MM.1S (cell line): ENCODE measurements around the gene RAB38.

Source experiments
- DNase-seq: peaks from one replicate; pipeline ENCODE4 v3.0.0-alpha.2; 2015
- H2AFZ ChIP-seq: fragments of 300-600 bp; sonication (generic); 2 replicates; pipeline ENCODE4 v1.6.0; 2016; ENCODE audit warnings: antibody characterized with exemption, low read length
- H3F3A ChIP-seq: fragments of 300-600 bp; sonication (generic); 2 replicates; pipeline ENCODE4 v1.6.1; 2016; ENCODE audit warnings: mild to moderate bottlenecking, antibody characterized with exemption, low read length, moderate library complexity, mixed read lengths; ENCODE audit not compliant: insufficient read depth
- H3K27ac ChIP-seq: fragments of 300-600 bp; sonication (generic); 2 replicates; pipeline ENCODE4 v1.5.1; 2016; ENCODE audit warnings: mild to moderate bottlenecking, low read length
- H3K27me3 ChIP-seq: fragments of 300-600 bp; sonication (generic); replicated peaks from 2 replicates; pipeline ENCODE4 v1.6.0; 2016; ENCODE audit warnings: low read length; ENCODE audit not compliant: insufficient read depth
- H3K36me3 ChIP-seq: fragments of 300-600 bp; sonication (generic); replicated peaks from 2 replicates; pipeline ENCODE4 v1.6.1; 2016; ENCODE audit warnings: mild to moderate bottlenecking, low read length, mixed read lengths; ENCODE audit not compliant: insufficient read depth
- H3K4me1 ChIP-seq: fragments of 300-600 bp; sonication (generic); 2 replicates; pipeline ENCODE4 v1.6.1; 2016; ENCODE audit warnings: low read length, mixed read lengths
- H3K4me2 ChIP-seq: fragments of 300-600 bp; sonication (generic); 2 replicates; pipeline ENCODE4 v1.6.0; 2016; ENCODE audit warnings: low read depth, low read length
- H3K4me3 ChIP-seq: fragments of 300-600 bp; sonication (generic); 2 replicates; pipeline ENCODE4 v1.5.1; 2016; ENCODE audit warnings: low read length, mixed read lengths
- H3K79me2 ChIP-seq: fragments of 300-600 bp; sonication (generic); 2 replicates; pipeline ENCODE4 v1.6.1; 2016; ENCODE audit warnings: mixed run types, low read length, mixed read lengths
- H3K9ac ChIP-seq: fragments of 300-600 bp; sonication (generic); 2 replicates; pipeline ENCODE4 v1.6.1; 2016; ENCODE audit warnings: low read length, mixed read lengths
- H3K9me2 ChIP-seq: fragments of 300-600 bp; sonication (generic); replicated peaks from 2 replicates; pipeline ENCODE4 v1.6.1; 2016; ENCODE audit warnings: mild to moderate bottlenecking, low read length, mixed read lengths; ENCODE audit not compliant: insufficient read depth
- H3K9me3 ChIP-seq: fragments of 300-600 bp; sonication (generic); replicated peaks from 2 replicates; pipeline ENCODE4 v1.6.1; 2016; ENCODE audit warnings: mild to moderate bottlenecking, low read length, mixed read lengths; ENCODE audit not compliant: insufficient read depth
- H4K20me1 ChIP-seq: fragments of 300-600 bp; sonication (generic); 2 replicates; pipeline ENCODE4 v1.6.1; 2016; ENCODE audit warnings: mild to moderate bottlenecking, low read length, moderate library complexity, mixed read lengths; ENCODE audit not compliant: insufficient read depth
- EZH2 ChIP-seq: fragments of 300-600 bp; sonication (generic); optimal IDR thresholded peaks from 2 replicates; pipeline ENCODE3; 2017; ENCODE audit warnings: low read depth, mild to moderate bottlenecking, antibody characterized with exemption, low read length, mixed read lengths
- EZH2phosphoT487 ChIP-seq: fragments of 300-600 bp; sonication (generic); IDR thresholded peaks from 2 replicates; pipeline ENCODE4 v1.6.1; 2018; ENCODE audit warnings: antibody characterized with exemption, low read length
- TF ChIP-seq, protein P1 (sequence below): fragments of 300-600 bp; sonication (generic); IDR thresholded peaks from 2 replicates; pipeline ENCODE4 v1.5.1; 2016; ENCODE audit warnings: antibody characterized with exemption, low read length, mixed read lengths

Gene RAB38

DNA sequence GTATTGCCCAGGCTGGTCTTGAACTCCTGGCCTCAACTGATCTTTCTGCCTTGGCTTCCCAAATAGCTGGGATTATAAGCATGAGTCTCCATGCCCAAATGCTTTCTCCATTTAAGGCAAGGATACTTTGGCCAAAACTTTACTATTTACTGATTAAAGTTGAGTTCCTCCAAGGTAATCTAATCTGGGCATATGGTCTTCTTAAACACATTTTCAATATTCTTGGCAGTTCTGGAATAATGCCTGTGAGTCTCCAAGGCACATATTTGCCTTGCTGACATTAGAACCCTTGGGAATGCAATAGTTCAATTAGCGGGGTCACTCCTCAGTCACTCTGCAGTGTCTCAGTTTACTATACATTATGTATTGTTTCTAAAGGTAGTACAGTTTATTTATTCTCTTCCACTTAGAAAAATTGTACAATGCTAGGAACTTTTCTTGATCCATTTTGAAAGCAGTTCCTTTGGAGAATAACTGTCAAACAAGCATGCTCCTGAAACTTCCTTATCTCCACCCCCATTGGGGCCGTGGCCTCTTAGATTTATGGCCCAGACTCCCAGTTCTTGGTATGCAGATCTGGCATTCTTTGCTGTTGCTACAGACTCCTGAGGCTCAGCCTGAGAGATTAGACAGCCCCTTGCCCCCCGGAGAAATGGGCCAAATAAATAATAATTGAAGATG is 13.1 kb upstream of the RAB38 start:
- no peak overlapping the region for H3K4me3 ChIP-seq
- no peaks in the 10 kb centered on the region for H4K20me1 ChIP-seq
- TF ChIP-seq, protein P1, sequence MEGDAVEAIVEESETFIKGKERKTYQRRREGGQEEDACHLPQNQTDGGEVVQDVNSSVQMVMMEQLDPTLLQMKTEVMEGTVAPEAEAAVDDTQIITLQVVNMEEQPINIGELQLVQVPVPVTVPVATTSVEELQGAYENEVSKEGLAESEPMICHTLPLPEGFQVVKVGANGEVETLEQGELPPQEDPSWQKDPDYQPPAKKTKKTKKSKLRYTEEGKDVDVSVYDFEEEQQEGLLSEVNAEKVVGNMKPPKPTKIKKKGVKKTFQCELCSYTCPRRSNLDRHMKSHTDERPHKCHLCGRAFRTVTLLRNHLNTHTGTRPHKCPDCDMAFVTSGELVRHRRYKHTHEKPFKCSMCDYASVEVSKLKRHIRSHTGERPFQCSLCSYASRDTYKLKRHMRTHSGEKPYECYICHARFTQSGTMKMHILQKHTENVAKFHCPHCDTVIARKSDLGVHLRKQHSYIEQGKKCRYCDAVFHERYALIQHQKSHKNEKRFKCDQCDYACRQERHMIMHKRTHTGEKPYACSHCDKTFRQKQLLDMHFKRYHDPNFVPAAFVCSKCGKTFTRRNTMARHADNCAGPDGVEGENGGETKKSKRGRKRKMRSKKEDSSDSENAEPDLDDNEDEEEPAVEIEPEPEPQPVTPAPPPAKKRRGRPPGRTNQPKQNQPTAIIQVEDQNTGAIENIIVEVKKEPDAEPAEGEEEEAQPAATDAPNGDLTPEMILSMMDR: no peak
- TF ChIP-seq EZH2phosphoT487: no peak
- TF ChIP-seq EZH2: no peak
- H3K9me3 ChIP-seq: no peaks in the 10 kb centered on the region
- DNase-seq: no peak
- no peak overlapping the region for H2AFZ ChIP-seq
- no peaks in the 10 kb centered on the region for H3K79me2 ChIP-seq
- H3K4me2 ChIP-seq: no peak overlapping the region
- no peak overlapping the region for H3K9ac ChIP-seq
- no peaks in the 10 kb centered on the region for H3K36me3 ChIP-seq
- no peaks in the 10 kb centered on the region for H3F3A ChIP-seq
- H3K4me1 ChIP-seq: no peaks in the 10 kb centered on the region
- H3K9me2 ChIP-seq: no peaks in the 10 kb centered on the region
- no peaks in the 10 kb centered on the region for H3K27me3 ChIP-seq
- H3K27ac ChIP-seq: no peak overlapping the region

DNA sequence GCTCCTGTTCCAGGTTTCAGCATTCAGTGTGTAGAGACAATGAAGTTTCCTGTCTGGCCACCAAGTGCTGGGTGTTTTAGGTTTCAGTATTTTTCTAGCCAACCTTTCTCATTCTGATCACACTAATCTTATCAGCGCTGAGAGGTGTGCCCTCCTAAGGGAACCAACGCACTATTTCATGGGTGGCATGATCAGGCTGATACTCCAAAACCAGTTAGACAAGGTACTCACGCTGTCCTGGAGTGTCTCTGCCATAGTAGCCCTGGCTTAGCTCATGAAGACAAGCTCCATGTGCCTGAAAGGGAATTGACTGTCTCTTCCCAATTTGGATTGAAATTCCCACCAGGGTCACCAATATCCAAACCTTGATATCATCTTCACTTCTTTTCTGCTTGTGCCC is 8.0 kb upstream of the RAB38 start:
- no peaks in the 10 kb centered on the region for H3K9me2 ChIP-seq
- H3K9me3 ChIP-seq: no peaks in the 10 kb centered on the region
- no peaks in the 10 kb centered on the region for H3K27me3 ChIP-seq
- no peak overlapping the region for H3K27ac ChIP-seq
- H4K20me1 ChIP-seq: no peaks in the 10 kb centered on the region
- TF ChIP-seq, protein P1: no peak
- no peak for TF ChIP-seq EZH2
- TF ChIP-seq EZH2phosphoT487: no peak
- H3K9ac ChIP-seq: no peak overlapping the region
- H3K4me2 ChIP-seq: no peak overlapping the region
- H3K4me1 ChIP-seq: no peaks in the 10 kb centered on the region
- H2AFZ ChIP-seq: no peak overlapping the region
- no peak for DNase-seq
- H3K79me2 ChIP-seq: no peaks in the 10 kb centered on the region
- no peaks in the 10 kb centered on the region for H3F3A ChIP-seq
- no peaks in the 10 kb centered on the region for H3K36me3 ChIP-seq
- no peak overlapping the region for H3K4me3 ChIP-seq

DNA sequence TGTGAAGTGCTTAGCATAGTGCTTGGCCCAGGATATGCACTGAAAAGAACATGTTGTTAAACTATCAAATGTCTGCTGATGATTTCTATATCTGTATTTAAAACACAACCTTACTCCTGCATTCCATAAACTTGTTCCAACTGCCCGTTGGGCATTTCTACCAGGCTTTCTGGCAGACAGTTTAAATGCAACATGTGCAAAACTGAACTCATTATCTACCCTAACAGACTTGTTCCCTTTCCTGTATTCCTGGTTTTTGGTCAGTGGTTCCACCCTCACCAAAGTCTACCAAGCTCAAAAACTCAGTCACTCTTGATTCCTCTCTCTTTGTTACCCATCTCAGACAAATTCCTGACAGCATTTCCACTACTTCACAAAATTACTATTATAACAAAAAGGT is 6.5 kb upstream of the RAB38 start:
- Histone ChIP-seq H3K27me3 (no peaks in the 10 kb centered on the region), H3F3A (no peaks in the 10 kb centered on the region), H3K27ac (no peak overlapping the region), H3K4me3 (no peak overlapping the region), H4K20me1 (no peaks in the 10 kb centered on the region), H3K4me2 (no peak overlapping the region), H3K36me3 (no peaks in the 10 kb centered on the region), H2AFZ (no peak overlapping the region), H3K9me3 (no peaks in the 10 kb centered on the region), H3K79me2 (no peaks in the 10 kb centered on the region), H3K4me1 (no peaks in the 10 kb centered on the region), H3K9ac (no peak overlapping the region), H3K9me2 (no peaks in the 10 kb centered on the region)
- no peak for DNase-seq
- TF ChIP-seq EZH2 (no peak), EZH2phosphoT487 (no peak)
- TF ChIP-seq, protein P1: no peak
